ENCODE results near the gene FAM193A.
"Not testable (repeated sequence)": the region's sequence is repeated elsewhere in the genome, so short reads cannot be mapped to it uniquely, and the experiment has no call there.

The FAM193A gene

GRCh38 chr4:2762048-2762447 is 225.6 kb downstream of the FAM193A start:
- Mint-ChIP-seq H3K9me3 (no peaks in the 10 kb centered on the region), H3K27me3 (ENCODE audit: low read depth) (no peaks in the 10 kb centered on the region), H3K36me3 (ENCODE audit: low read depth) (no peaks in the 10 kb centered on the region), H3K4me3 (no peak overlapping the region), H3K4me1 (ENCODE audit: low read depth) (peaks cover 7% of the 10 kb centered on the region), H3K27ac (no peak overlapping the region)

- H3K4me1 Mint-ChIP-seq (ENCODE audit: low read depth); H3K27ac Mint-ChIP-seq: not testable (repeated sequence)
Measured at GRCh38 chr4:2762486-2763370, 226.3 kb downstream of the FAM193A start.

GRCh38 chr4:2763511-2763967 is 227.1 kb downstream of the FAM193A start:
- Mint-ChIP-seq H3K4me3 (peak overlapping the region; percentile 58), H3K9me3 (no peaks in the 10 kb centered on the region), H3K27me3 (ENCODE audit: low read depth) (no peaks in the 10 kb centered on the region), H3K27ac (no peak overlapping the region), H3K36me3 (ENCODE audit: low read depth) (no peaks in the 10 kb centered on the region), H3K4me1 (ENCODE audit: low read depth) (peaks cover 2% of the 10 kb centered on the region)

More at GRCh38 chr4:2762486-2763370, 226.3 kb downstream of the FAM193A start:
- not testable (repeated sequence) for H3K27me3 Mint-ChIP-seq (ENCODE audit: low read depth); H3K4me3 Mint-ChIP-seq; H3K36me3 Mint-ChIP-seq (ENCODE audit: low read depth); H3K9me3 Mint-ChIP-seq

GRCh38 chr4:2765832-2766526 is 229.5 kb downstream of the FAM193A start:
- Mint-ChIP-seq H3K4me1 (ENCODE audit: low read depth) (peaks cover 13% of the 10 kb centered on the region), H3K36me3 (ENCODE audit: low read depth) (peaks cover 6% of the 10 kb centered on the region), H3K27ac (no peak overlapping the region), H3K27me3 (ENCODE audit: low read depth) (no peaks in the 10 kb centered on the region), H3K9me3 (peaks cover 14% of the 10 kb centered on the region), H3K4me3 (no peak overlapping the region)

- H3K4me1 Mint-ChIP-seq (ENCODE audit: low read depth), result peaks cover 20% of the 10 kb centered on the region
- no peak overlapping the region for H3K4me3 Mint-ChIP-seq
- H3K27me3 Mint-ChIP-seq (ENCODE audit: low read depth), result no peaks in the 10 kb centered on the region
- peaks cover 14% of the 10 kb centered on the region for H3K9me3 Mint-ChIP-seq
- no peak overlapping the region for H3K27ac Mint-ChIP-seq
- peaks cover 6% of the 10 kb centered on the region for H3K36me3 Mint-ChIP-seq (ENCODE audit: low read depth)
Measured at GRCh38 chr4:2767046-2767704, 230.7 kb downstream of the FAM193A start.

- Mint-ChIP-seq H3K4me3 (no peak overlapping the region), H3K9me3 (peaks cover 14% of the 10 kb centered on the region), H3K27me3 (ENCODE audit: low read depth) (no peaks in the 10 kb centered on the region), H3K27ac (no peak overlapping the region), H3K4me1 (ENCODE audit: low read depth) (peaks cover 20% of the 10 kb centered on the region), H3K36me3 (ENCODE audit: low read depth) (peaks cover 6% of the 10 kb centered on the region)
Measured at GRCh38 chr4:2767705-2768074, 231.2 kb downstream of the FAM193A start.

- Mint-ChIP-seq H3K4me1 (ENCODE audit: low read depth) (peaks cover 20% of the 10 kb centered on the region), H3K9me3 (peaks cover 14% of the 10 kb centered on the region), H3K27ac (no peak overlapping the region), H3K4me3 (no peak overlapping the region), H3K27me3 (ENCODE audit: low read depth) (no peaks in the 10 kb centered on the region), H3K36me3 (ENCODE audit: low read depth) (peaks cover 8% of the 10 kb centered on the region)
Measured at GRCh38 chr4:2768124-2768523, 231.7 kb downstream of the FAM193A start.

- peaks cover 20% of the 10 kb centered on the region for H3K4me1 Mint-ChIP-seq (ENCODE audit: low read depth)
- no peak overlapping the region for H3K27ac Mint-ChIP-seq
- H3K36me3 Mint-ChIP-seq (ENCODE audit: low read depth), result peaks cover 8% of the 10 kb centered on the region
- H3K9me3 Mint-ChIP-seq, result peaks cover 14% of the 10 kb centered on the region
- H3K27me3 Mint-ChIP-seq (ENCODE audit: low read depth), result no peaks in the 10 kb centered on the region
- H3K4me3 Mint-ChIP-seq, result no peak overlapping the region
Measured at GRCh38 chr4:2768921-2769336, 232.5 kb downstream of the FAM193A start.

- Mint-ChIP-seq H3K27ac (no peak overlapping the region), H3K9me3 (peaks cover 14% of the 10 kb centered on the region), H3K4me3 (no peak overlapping the region), H3K36me3 (ENCODE audit: low read depth) (peaks cover 8% of the 10 kb centered on the region), H3K27me3 (ENCODE audit: low read depth) (no peaks in the 10 kb centered on the region), H3K4me1 (ENCODE audit: low read depth) (peaks cover 18% of the 10 kb centered on the region)
Measured at GRCh38 chr4:2771264-2771663, 234.8 kb downstream of the FAM193A start.

- H3K36me3 Mint-ChIP-seq (ENCODE audit: low read depth), result peaks cover 19% of the 10 kb centered on the region
- peaks cover 21% of the 10 kb centered on the region for H3K27me3 Mint-ChIP-seq (ENCODE audit: low read depth)
- H3K4me3 Mint-ChIP-seq; H3K4me1 Mint-ChIP-seq (ENCODE audit: low read depth); H3K27ac Mint-ChIP-seq: not testable (repeated sequence)
- H3K9me3 Mint-ChIP-seq, result peaks cover 26% of the 10 kb centered on the region
Measured at GRCh38 chr4:2780643-2781042, 244.2 kb downstream of the FAM193A start.

- Mint-ChIP-seq H3K27me3 (ENCODE audit: low read depth) (peaks cover 21% of the 10 kb centered on the region), H3K36me3 (ENCODE audit: low read depth) (peaks cover 19% of the 10 kb centered on the region), H3K9me3 (peaks cover 26% of the 10 kb centered on the region), H3K27ac (no peak overlapping the region), H3K4me1 (ENCODE audit: low read depth) (peaks cover 5% of the 10 kb centered on the region), H3K4me3 (no peak overlapping the region)
Measured at GRCh38 chr4:2781911-2782310, 245.5 kb downstream of the FAM193A start.

Data from T-helper 1 cell treated with Interleukin-12 subunit alpha and Interleukin-12 subunit beta and Interleukin-4 antibody, amounts not matched to agents 30 μg/mL and 1 μg/mL, for 36 hours (primary cell).